HG03378 (cell line): ENCODE results near the gene SHROOM2.
A peak's percentile ranks its signal among the peaks of the same experiment; 100 is the strongest.

Experiments
- ATAC-seq: cut with Tn5 transposase; IDR thresholded peaks from one replicate; pipeline ENCODE4 v1.9.1; 2021; ENCODE audit warnings: mild to moderate bottlenecking, moderate library complexity; ENCODE audit not compliant: unreplicated experiment

The SHROOM2 gene

GRCh38 chrX:9927698-9928482 is 141.7 kb downstream of the SHROOM2 start:
- no peak for ATAC-seq

GRCh38 chrX:9935436-9935835 is 149.2 kb downstream of the SHROOM2 start:
- no peak for ATAC-seq

- ATAC-seq, result no peak
These were observed 151.5 kb downstream of the SHROOM2 start for GRCh38 chrX:9937761-9938160.

GRCh38 chrX:9938516-9938915 is 152.3 kb downstream of the SHROOM2 start:
- no peak for ATAC-seq

GRCh38 chrX:9940421-9940820 is 154.2 kb downstream of the SHROOM2 start:
- no peak for ATAC-seq

GRCh38 chrX:9942086-9942485 is 155.9 kb downstream of the SHROOM2 start:
- ATAC-seq, result peak; percentile 91

DNA sequence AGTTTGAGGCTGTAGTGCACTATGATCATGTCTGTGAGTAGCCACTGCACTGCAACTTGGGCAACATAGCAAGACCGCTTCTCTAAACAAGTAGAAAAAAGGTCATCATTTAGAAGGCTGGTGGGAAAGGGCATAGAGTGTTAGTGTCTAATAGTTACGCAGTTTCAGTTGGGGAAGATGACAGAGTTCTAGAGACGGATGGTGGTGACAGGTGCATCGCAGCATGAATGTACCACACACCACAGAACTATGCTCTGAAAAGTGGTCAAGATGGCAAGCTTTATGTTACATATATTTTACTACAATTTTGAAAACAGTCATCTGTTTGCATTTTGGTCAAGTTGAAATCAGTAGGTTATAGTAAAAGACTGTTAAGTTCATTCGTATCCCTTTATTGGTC is 157.2 kb downstream of the SHROOM2 start:
- ATAC-seq, result no peak

GRCh38 chrX:9947131-9947794 is 161.0 kb downstream of the SHROOM2 start:
- ATAC-seq, result no peak

DNA sequence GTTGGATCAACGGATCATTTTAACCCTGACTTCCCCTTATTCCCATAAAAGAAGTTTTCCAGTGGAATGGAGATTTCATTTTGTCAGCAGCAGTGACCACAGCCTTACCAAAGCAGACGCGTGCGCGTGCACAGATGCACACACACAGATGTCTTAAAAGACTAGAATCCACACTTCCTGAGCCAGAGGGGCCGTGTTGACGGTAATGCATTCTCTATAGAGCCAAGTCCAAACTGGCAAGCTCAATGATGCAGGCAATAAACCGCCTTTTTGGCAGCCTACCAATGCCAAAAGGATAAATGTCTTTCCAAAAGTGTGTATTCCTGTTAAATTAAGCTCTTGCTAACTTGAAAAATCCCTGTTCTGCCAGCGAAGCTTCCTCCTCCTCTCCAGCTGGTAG is 162.2 kb downstream of the SHROOM2 start:
- no peak for ATAC-seq

GRCh38 chrX:9952300-9952699 is 166.1 kb downstream of the SHROOM2 start:
- ATAC-seq, result no peak

DNA sequence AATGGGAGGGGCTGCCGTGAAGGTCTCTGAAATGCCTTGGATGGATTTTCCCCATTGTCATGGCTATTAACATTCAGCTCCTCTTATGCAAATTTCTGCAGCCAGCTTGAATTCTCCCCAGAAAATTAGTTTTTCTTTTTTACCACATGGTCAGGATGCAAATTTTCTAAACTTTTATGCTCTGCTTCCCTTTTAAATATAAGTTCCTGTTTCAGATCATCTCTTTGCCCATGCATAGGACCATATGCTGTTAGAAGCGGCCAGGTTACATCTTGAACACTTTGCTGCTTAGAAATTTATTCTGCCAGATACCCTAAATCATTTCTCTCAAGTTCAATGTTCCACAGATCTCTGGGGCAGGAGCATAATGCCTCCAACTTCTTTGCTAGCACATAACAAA is 167.2 kb downstream of the SHROOM2 start:
- ATAC-seq, result no peak

- no peak for ATAC-seq
These were observed 169.3 kb downstream of the SHROOM2 start for GRCh38 chrX:9955506-9955905.

DNA sequence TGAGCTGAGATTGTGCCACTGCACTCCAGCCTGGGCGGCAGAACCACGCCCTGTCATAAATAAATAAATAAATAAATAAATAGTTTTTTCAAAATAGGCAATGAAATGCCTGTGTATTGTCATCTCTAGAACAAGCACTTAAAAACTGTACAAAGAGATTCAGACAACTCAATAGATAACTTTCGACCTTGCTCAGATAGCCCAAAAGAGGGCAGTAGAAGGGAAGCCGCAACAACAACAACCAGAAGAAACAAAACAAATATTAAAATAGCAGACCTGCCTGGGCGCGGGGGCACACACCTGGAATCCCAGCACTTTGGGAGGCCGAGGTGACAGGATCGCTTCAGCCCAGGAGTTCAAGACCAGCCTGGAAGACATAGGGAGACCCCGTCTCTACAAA is 171.5 kb downstream of the SHROOM2 start:
- no peak for ATAC-seq

GRCh38 chrX:9958183-9958582 is 172.0 kb downstream of the SHROOM2 start:
- no peak for ATAC-seq

- no peak for ATAC-seq
These were observed 175.5 kb downstream of the SHROOM2 start for GRCh38 chrX:9961750-9962149.

- no peak for ATAC-seq
These were observed 180.7 kb downstream of the SHROOM2 start, which contains the start of gene CLDN34 for GRCh38 chrX:9966775-9967408. Gene CLDN34, plus strand, starts transcription at chrX:9967358. Its CDS starts 0 bp downstream, at chrX:9967358.

DNA sequence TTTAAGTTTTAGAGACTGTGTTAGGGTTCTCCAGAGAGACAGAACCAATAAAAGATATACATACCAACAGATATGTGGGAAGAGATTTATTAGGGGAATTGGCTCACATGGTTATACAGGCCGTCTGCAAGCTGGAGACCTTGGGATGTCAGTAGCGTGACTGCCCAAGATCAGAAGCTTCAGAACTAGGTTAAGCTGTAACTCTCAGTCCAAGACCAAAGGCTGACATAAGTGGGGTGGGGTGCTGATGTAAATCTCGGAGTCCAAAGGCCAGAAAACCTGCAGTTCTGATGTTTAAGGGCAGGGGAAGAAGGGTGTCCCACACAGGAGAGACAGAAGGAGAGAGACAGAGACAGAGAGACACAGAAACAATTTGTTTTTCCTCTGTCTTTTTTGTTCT is 191.4 kb downstream of the SHROOM2 start:
- no peak for ATAC-seq

DNA sequence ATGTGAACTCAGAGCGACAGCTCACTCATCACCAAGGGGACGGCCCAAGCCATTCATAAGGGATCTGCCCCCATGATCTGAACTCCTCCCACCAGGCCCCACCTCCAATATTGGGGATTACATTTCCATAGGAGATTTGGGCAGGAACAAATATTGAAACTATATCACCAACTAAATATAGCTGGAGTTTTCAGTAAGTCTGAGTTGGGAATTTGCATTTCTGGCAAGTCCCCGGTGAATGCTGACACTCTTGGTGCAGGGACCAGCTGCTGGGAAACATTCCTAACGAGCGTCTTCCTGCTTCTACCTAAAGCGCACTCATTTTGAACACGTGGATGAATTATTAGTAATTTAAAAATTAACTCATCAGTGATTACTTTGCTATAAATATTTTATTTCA is 194.2 kb downstream of the SHROOM2 start:
- no peak for ATAC-seq

- ATAC-seq, result no peak
These were observed 194.7 kb downstream of the SHROOM2 start for GRCh38 chrX:9980927-9981326.

- ATAC-seq, result no peak
These were observed 197.2 kb downstream of the SHROOM2 start for GRCh38 chrX:9983441-9983840.

- no peak for ATAC-seq
These were observed 197.6 kb downstream of the SHROOM2 start for GRCh38 chrX:9983846-9984245.

DNA sequence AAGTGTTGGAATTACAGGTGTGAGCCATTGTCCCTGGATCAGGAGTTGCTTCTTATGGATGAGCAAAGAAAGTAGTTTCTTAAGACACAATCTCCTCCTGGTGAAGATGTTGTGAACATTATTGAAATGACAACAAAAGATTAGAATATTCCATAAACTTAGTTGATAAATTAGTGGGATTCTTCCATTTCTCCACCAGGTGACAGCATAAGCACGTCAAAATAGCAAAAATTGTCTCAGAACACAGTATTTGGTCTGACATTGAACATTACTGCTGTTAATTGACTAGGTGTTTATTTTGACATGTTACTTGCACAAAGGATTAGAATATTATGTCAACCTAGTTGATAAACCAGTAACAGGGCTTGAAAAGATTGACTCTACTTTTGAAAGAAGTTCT is 202.5 kb downstream of the SHROOM2 start:
- no peak for ATAC-seq
